Daoy (cell line): ENCODE results near the gene DDB1. TPM values are rescaled to one million over a fixed set of nuclear protein-coding genes. Genes with fewer than 3 reads are reported as not detected.
"Not testable (repeated sequence)": the region's sequence is repeated elsewhere in the genome, so short reads cannot be mapped to it uniquely, and the experiment has no call there.

Experiments used
- DNase-seq: peaks from one replicate; pipeline ENCODE4 v3.0.0-alpha.2; 2015; ENCODE audit warnings: low read depth
- total RNA-seq: library from RNA; depleted of rRNA; stranded (reverse); fragments of >200 nt; shearing (Covaris generic); gene quantifications from 2 replicates; pipeline ENCODE4 v1.2.3, GENCODE V29; 2014; rRNA removed

Gene DDB1
- total RNA-seq, 1 experiment from 2014 or later, result 153 TPM

DNA sequence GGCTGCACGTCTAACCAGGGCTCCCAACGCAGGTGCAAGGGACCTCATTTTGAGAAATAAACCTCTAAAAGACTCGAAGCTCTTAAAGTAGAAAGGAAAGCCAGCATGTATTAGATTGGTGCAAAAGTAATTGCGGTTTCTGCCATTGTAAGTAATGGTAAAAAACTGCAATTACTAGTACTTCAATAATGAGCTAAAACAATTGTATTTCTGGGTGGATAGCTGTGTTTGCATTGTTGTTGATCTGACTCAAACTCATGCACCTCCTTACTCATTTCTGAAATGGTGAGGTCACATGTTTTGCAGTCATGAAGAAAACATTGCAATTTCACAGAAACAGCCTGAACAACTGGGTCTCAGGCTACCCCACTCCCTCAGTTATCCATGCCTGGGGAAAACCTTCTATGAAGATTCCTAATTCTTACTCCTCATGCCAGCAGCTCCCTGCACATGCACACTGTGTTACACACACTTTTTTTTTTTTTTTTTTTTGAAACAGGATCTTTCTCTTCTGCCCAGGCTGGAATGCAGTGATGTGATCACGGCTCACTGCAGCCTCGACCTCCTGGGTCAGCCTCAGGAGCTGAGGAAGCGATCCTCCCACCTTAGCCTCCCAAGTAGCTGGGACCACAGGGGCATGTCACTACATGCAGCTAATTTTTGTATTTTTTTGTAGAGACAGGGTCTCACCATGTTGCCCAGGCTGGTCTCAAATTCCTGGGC is 62.4 kb downstream of the DDB1 start:
- no peak for DNase-seq

DNA sequence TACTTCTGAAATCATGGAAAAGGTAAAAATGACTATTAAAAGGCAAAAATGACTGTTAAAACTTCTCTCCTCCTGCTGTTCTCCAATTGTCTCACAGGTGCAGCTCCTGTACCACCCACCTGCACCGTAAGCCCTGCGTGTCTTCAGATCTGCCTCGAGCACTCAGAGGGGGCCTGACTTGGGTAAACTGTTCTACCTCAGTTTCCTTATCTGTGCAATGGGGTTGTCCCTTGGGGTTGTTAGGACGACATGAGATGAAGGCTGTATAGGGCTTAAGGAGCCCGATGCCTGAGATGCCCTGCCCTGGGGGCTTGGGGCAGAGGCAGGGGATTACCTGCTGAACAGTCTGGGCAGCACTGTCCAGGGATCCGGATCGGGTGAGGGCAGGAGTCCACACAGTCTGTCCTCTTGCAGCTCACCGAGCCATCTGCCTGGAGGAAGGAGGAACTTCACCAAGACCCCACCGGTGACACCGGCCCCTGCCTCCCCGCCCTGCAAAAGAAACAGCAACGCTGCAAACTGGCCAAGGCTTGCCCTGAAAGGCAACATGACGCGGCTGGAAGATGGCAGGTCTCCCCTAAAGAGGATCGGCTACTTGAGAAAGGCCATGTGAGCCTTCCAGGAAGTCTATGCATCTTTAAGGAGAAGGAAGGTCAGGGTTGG is 64.2 kb downstream of the DDB1 start:
- no peak for DNase-seq

DNA sequence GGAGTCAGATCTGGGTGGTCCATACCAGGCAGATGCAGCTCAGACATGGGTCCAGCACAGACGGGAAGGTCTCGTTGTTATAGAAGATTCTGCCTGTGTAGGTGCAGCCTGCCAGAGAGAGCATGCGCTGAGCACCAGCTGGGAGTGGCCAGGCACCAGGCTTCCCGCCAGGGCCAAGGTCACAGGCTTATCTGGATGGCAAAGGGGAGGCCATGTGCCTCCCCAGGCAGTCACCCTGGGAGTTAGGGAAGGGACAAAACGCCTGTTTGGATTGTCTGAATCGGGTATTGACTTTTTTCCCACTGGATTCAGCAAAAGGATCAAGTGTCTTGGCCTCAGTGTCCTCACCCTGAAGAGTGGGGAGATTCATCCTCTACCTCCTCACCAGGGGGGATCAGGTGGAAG is 65.5 kb downstream of the DDB1 start:
- no peak for DNase-seq

- DNase-seq, result no peak
Observed at GRCh38 chr11:61266602-61267001, 66.3 kb downstream of the DDB1 start.

DNA sequence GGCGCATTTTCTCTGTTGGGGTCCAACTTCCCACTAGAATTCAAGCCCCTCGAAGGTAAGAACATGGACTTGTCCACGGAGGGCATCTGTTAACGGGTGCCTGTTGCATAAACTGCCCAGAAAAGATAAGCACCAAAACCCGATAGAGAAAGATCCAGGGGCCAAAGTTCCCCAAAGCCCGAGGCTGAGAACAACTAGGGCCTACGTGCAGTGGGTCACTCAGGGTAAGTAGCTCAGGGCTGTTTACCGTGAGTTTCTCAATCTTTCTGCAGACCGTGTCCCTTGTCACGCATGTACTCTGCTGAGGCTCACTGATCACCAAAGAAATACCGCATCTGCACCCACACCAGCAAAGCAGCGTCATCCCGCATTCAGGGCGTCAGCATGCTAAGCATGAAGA is 67.5 kb downstream of the DDB1 start:
- no peak for DNase-seq

- DNase-seq, result no peak
Observed at GRCh38 chr11:61264795-61265194, 68.1 kb downstream of the DDB1 start.

DNA sequence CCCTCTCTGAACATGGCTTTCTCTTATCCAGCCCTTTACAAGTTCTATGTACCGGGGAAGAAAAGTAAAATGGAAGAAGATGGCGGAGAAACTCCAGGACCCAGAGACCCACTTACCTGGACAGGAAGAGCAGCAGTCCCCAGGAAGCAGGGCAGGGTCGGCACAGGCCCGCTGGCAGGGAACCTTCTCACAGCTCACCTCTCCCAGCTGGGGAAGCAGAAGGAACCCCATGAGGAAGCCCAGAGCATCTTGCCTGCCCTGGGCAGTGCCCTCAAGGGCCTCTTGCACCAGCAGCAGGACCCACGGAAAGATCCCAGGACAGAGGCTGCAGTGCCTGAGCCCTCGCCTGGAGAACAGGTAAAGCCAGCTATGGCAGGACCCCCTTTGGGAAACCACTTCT is 68.5 kb downstream of the DDB1 start:
- no peak for DNase-seq

- no peak for DNase-seq
Observed at GRCh38 chr11:61259363-61259762, 73.5 kb downstream of the DDB1 start.

GRCh38 chr11:61258546-61258945 is 74.4 kb downstream of the DDB1 start:
- DNase-seq, result no peak

GRCh38 chr11:61256710-61257482 is 76.0 kb downstream of the DDB1 start:
- DNase-seq, result no peak

- peak; percentile 66 for DNase-seq
Observed at GRCh38 chr11:61254403-61255025, 78.4 kb downstream of the DDB1 start.

GRCh38 chr11:61252332-61252731 is 80.6 kb downstream of the DDB1 start:
- DNase-seq, result not testable (repeated sequence)

GRCh38 chr11:61250796-61251765 is 81.8 kb downstream of the DDB1 start:
- not testable (repeated sequence) for DNase-seq

Other genes starting within 250 kb of the DDB1 start
- not detected in 2 replicates for gene CD5, start 230.6 kb downstream of the DDB1 start, total RNA-seq
- 7.8 and 11.5 TPM in 2 replicates for gene VPS37C, start 171.7 kb downstream of the DDB1 start, total RNA-seq
- gene PGA3, start 129.6 kb downstream of the DDB1 start, total RNA-seq, result not detected in 2 replicates
- not detected in 2 replicates for gene PGA4, start 110.8 kb downstream of the DDB1 start, total RNA-seq
- gene PGA5, start 91.9 kb downstream of the DDB1 start, total RNA-seq, result not detected in 2 replicates
- not detected in 2 replicates for gene VWCE, start 37.8 kb downstream of the DDB1 start, total RNA-seq
- gene TKFC, start 123 bp upstream of the DDB1 start, total RNA-seq, result 28.0 and 30.6 TPM in 2 replicates
- gene CYB561A3, start 28.8 kb upstream of the DDB1 start, total RNA-seq, result 12.4 and 14.6 TPM in 2 replicates
- 40.2 and 49.4 TPM in 2 replicates for gene TMEM138, start 29.3 kb upstream of the DDB1 start, total RNA-seq
- gene TMEM216, start 59.5 kb upstream of the DDB1 start, total RNA-seq, result 8.1 and 12.9 TPM in 2 replicates
- 16.6 and 22.3 TPM in 2 replicates for gene CPSF7, start 96.9 kb upstream of the DDB1 start, total RNA-seq
- gene SDHAF2, start 97.0 kb upstream of the DDB1 start, total RNA-seq, result 46.7 and 61.0 TPM in 2 replicates
- gene LRRC10B, start 175.6 kb upstream of the DDB1 start, total RNA-seq, result 0.23 and 1.8 TPM in 2 replicates
- gene SYT7, start 248.0 kb upstream of the DDB1 start, total RNA-seq, result 0.34 and 0.77 TPM in 2 replicates